ENCODE measurements around the gene TNFSF8.

Gene TNFSF8

GRCh38 chr9:114852050-114852594, 78.3 kb downstream of the TNFSF8 start:
- no peak overlapping the region for H3K27ac ChIP-seq
- H3K9ac ChIP-seq = no peak overlapping the region
- H2AFZ ChIP-seq = no peak overlapping the region
- no peaks in the 10 kb centered on the region for H3K36me3 ChIP-seq (ENCODE audit: control insufficient read depth, insufficient read depth, low read length)
- no peak overlapping the region for H3K4me2 ChIP-seq (ENCODE audit: low read length)
- peaks cover 3% of the 10 kb centered on the region for H3K4me1 ChIP-seq
- no peaks in the 10 kb centered on the region for H3K27me3 ChIP-seq (ENCODE audit: control insufficient read depth, insufficient read depth, low read length)
- H3K79me2 ChIP-seq = no peaks in the 10 kb centered on the region
- H3K9me3 ChIP-seq (ENCODE audit: control insufficient read depth, low read length) = no peaks in the 10 kb centered on the region
- H3K4me3 ChIP-seq (ENCODE audit: low read depth, low read length) = no peak overlapping the region
- no peak for TF ChIP-seq CTCF (IDR thresholded peaks at IDR 0.05)

- H3K4me1 ChIP-seq = peaks cover 3% of the 10 kb centered on the region
- no peak overlapping the region for H2AFZ ChIP-seq
Observed at GRCh38 chr9:114851306-114851705, 79.1 kb downstream of the TNFSF8 start.

More at GRCh38 chr9:114851306-114851705, 79.1 kb downstream of the TNFSF8 start:
- H3K9ac ChIP-seq = no peak overlapping the region
- no peak for TF ChIP-seq CTCF (IDR thresholded peaks at IDR 0.05)
- H3K4me3 ChIP-seq (ENCODE audit: low read depth, low read length) = no peak overlapping the region
- H3K27ac ChIP-seq = no peak overlapping the region
- H3K79me2 ChIP-seq = no peaks in the 10 kb centered on the region
- no peak overlapping the region for H3K4me2 ChIP-seq (ENCODE audit: low read length)
- H3K36me3 ChIP-seq (ENCODE audit: control insufficient read depth, insufficient read depth, low read length) = no peaks in the 10 kb centered on the region
- H3K27me3 ChIP-seq (ENCODE audit: control insufficient read depth, insufficient read depth, low read length) = no peaks in the 10 kb centered on the region
- no peaks in the 10 kb centered on the region for H3K9me3 ChIP-seq (ENCODE audit: control insufficient read depth, low read length)
